Upper lobe of left lung (tissue), 6 donors: ENCODE measurements around the gene NR3C2. TPM values are rescaled to one million over a fixed set of nuclear protein-coding genes. Genes with fewer than 3 reads are reported as not detected.

Experiments used
- ATAC-seq, 2 donors: fragments of 200-7000 bp; cut with Tn5 transposase; one replicate each; pipeline ENCODE4 v1.9.1; 2022; ENCODE audit warnings: mild to moderate bottlenecking in 2 of 2, moderate library complexity in 2 of 2; ENCODE audit not compliant: low FRiP score in 2 of 2
- DNase-seq, 2 donors: peaks; one replicate each; pipeline ENCODE4 v3.0.0-alpha.2; 2019 to 2020
- H3K27ac ChIP-seq, 4 donors: fragments of 200-600 bp; sonication (generic); one replicate each; pipeline ENCODE4 v1.5.1; 2016 to 2019
- H3K27me3 ChIP-seq, 4 donors: fragments of 200-600 bp; sonication (generic); one replicate each; pipeline ENCODE4 v1.5.1; 2017 to 2019
- H3K36me3 ChIP-seq, 4 donors: fragments of 200-600 bp; sonication (generic); one replicate each; pipeline ENCODE4 v1.5.1; 2016 to 2019
- H3K4me1 ChIP-seq, 4 donors: fragments of 200-600 bp; sonication (generic); one replicate each; pipeline ENCODE4 v1.5.1; 2018 to 2019
- H3K4me3 ChIP-seq, 4 donors: fragments of 200-600 bp; sonication (generic); one replicate each; pipeline ENCODE4 v1.5.1; 2017 to 2019; ENCODE audit warnings: mild to moderate bottlenecking in 2 of 4, moderate library complexity in 1 of 4
- H3K9me3 ChIP-seq, 4 donors: fragments of 200-600 bp; sonication (generic); one replicate each; pipeline ENCODE4 v1.5.1; 2018 to 2019
- EP300 ChIP-seq, 4 donors: sonication (generic); formaldehyde crosslinking; IDR thresholded peaks; one replicate each; pipeline ENCODE4 v1.5.1; 2017; ENCODE audit warnings: antibody characterized with exemption in 4 of 4, control low read depth in 2 of 4
- POLR2A ChIP-seq, 4 donors: fragments of 450-650 bp; IDR thresholded peaks; one replicate each; pipeline ENCODE4 v1.5.1; 2016 to 2017; ENCODE audit warnings: antibody characterized with exemption in 4 of 4, mild to moderate bottlenecking in 2 of 4
- POLR2AphosphoS5 ChIP-seq, 2 donors: sonication (generic); formaldehyde crosslinking; IDR thresholded peaks; one replicate each; pipeline ENCODE4 v1.5.1; 2017; ENCODE audit warnings: antibody characterized with exemption in 2 of 2
- WGBS, 2 donors: methylation state at CpG; one replicate each; pipeline ENCODE4 v1.1.5; 2017 to 2018; 5-methylcytosine and 5-hydroxymethylcytosine counted together
- total RNA-seq, 6 donors: library from RNA; depleted of rRNA in 4 of 6; stranded (reverse); fragments of >200 nt in 4 of 6; gene quantifications; one replicate each; pipeline versions ENCODE4 v1.1.0 to v1.2.1, GENCODE V29; 2016 to 2021
- TF ChIP-seq, protein P1 (sequence below), 6 experiments: fragments of 450-650 bp in 4 of 6; fragments of 200-600 bp in 2 of 6; sonication (generic) in 2 of 6; IDR thresholded peaks; one replicate each; pipeline ENCODE4 v1.5.1; 2016 to 2019; ENCODE audit warnings: antibody characterized with exemption in 6 of 6
- donor health status: DM: no; HTN: no; CAD: no; lungs with moderate emphysema.
- donor health status: DM: no; HTN: yes; CAD: no; lungs with severe emphysema.

NR3C2 gene
- total RNA-seq, 6 donors from 2014 or later: 10.3 to 39.8 (median 23.7) TPM

DNA sequence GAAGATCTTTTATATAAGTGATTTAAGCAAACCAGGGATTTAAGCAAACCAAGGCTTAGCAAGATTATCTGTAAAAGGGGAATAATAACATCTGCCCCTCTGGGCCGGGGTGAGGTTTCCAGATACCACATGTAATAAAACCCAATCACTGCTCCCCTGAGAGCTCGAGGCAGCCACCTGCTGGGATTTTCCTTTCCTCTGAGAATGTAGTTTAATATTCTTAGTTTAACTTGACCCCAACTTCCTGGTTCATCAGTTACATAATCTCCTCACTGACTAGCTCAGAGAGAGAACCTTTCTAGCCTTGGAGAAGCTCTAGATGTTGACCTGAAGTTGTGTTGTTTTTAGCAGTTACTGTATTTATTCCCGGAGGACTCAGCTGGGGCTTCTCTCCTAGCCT is 387.9 kb downstream of the NR3C2 start:
- no peaks in the 10 kb centered on the region for H3K27me3 ChIP-seq
- no peaks in the 10 kb centered on the region for H3K36me3 ChIP-seq
- TF ChIP-seq POLR2A (IDR thresholded peaks at IDR 0.05) (no peak), EP300 (IDR thresholded peaks at IDR 0.05) (no peak), POLR2AphosphoS5 (IDR thresholded peaks at IDR 0.05) (no peak)
- TF ChIP-seq, protein P1, sequence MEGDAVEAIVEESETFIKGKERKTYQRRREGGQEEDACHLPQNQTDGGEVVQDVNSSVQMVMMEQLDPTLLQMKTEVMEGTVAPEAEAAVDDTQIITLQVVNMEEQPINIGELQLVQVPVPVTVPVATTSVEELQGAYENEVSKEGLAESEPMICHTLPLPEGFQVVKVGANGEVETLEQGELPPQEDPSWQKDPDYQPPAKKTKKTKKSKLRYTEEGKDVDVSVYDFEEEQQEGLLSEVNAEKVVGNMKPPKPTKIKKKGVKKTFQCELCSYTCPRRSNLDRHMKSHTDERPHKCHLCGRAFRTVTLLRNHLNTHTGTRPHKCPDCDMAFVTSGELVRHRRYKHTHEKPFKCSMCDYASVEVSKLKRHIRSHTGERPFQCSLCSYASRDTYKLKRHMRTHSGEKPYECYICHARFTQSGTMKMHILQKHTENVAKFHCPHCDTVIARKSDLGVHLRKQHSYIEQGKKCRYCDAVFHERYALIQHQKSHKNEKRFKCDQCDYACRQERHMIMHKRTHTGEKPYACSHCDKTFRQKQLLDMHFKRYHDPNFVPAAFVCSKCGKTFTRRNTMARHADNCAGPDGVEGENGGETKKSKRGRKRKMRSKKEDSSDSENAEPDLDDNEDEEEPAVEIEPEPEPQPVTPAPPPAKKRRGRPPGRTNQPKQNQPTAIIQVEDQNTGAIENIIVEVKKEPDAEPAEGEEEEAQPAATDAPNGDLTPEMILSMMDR (IDR thresholded peaks at IDR 0.05): no peak
- no peak overlapping the region for H3K27ac ChIP-seq
- ATAC-seq: no peak
- H3K4me1 ChIP-seq: peaks cover 0 to 7% (median 5%) of the 10 kb centered on the region in 4 donors
- 50 to 57% methylated on average over 3 of the region's 3 CpGs for WGBS, 2 donors
- no peaks in the 10 kb centered on the region for H3K9me3 ChIP-seq
- no peak overlapping the region for H3K4me3 ChIP-seq
- DNase-seq: no peak

DNA sequence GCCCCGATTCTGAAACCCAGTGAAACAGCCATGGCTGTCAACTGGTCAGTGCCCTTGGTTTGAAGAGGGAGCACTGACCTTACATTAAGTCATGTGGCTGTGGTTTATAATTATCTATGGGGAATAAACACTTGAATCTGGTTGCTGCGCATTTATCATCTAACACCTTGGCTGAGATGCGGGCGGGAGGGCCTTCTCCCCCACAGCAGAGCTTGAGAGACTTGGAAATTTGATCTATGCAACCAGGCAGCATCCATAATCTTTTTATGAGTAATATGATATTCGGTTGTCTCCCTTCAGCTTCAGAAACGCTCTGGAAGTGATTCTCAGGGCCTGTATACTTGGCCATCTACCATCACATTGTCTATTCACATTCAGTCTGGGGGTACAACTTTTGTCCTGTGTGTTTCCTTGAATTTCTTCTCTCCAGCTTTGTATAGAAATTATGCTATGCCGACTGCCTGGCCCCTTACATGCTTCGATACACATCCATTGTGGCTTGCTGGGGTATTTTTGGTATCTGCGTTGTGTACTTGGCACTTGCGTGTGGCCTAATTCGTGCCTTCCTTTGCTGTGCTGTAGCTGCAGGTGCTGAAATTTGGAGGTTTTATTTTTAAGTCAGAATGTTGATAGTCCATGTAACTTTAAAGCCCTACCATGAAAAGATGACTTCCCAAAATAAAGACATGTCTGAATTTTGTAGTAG is 388.8 kb downstream of the NR3C2 start:
- Histone ChIP-seq H3K27me3 (no peaks in the 10 kb centered on the region), H3K36me3 (no peaks in the 10 kb centered on the region), H3K27ac (no peak overlapping the region), H3K4me3 (no peak overlapping the region), H3K4me1 (peaks cover 0 to 7% (median 5%) of the 10 kb centered on the region in 4 donors), H3K9me3 (no peaks in the 10 kb centered on the region)
- TF ChIP-seq POLR2AphosphoS5 (IDR thresholded peaks at IDR 0.05) (no peak), POLR2A (IDR thresholded peaks at IDR 0.05) (no peak), EP300 (IDR thresholded peaks at IDR 0.05) (no peak)
- TF ChIP-seq, protein P1 (IDR thresholded peaks at IDR 0.05): no peak
- DNase-seq: no peak
- no peak for ATAC-seq
- 88 to 92% methylated on average over 11 of the region's 11 CpGs for WGBS, 2 donors

DNA sequence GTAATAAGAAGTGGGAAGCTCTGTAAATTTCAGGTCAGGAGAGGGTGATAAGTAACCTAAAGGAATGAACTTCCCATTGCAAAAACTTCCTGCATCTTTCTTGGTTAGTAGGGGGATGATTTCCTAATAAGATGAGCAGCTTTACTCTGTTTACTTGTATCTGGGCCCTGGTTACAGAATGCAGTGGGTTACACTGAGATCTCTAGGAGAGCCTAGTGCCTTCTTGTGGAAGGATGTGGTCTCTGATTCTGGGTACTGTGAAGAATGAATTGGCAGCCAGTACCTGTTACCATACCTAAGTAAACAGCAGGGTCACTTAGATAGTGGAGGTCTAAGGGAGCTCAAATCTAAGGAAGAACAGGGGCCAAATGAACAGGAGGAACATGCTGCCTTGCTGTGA is 389.8 kb downstream of the NR3C2 start:
- DNase-seq (no peak), ATAC-seq (no peak)
- Histone ChIP-seq H3K27ac (no peak overlapping the region), H3K4me3 (no peak overlapping the region), H3K4me1 (peaks cover 0 to 7% (median 5%) of the 10 kb centered on the region in 4 donors), H3K27me3 (no peaks in the 10 kb centered on the region), H3K9me3 (no peaks in the 10 kb centered on the region), H3K36me3 (no peaks in the 10 kb centered on the region)
- TF ChIP-seq EP300 (IDR thresholded peaks at IDR 0.05) (no peak), POLR2A (IDR thresholded peaks at IDR 0.05) (no peak), POLR2AphosphoS5 (IDR thresholded peaks at IDR 0.05) (no peak)
- TF ChIP-seq, protein P1 (IDR thresholded peaks at IDR 0.05): no peak

DNA sequence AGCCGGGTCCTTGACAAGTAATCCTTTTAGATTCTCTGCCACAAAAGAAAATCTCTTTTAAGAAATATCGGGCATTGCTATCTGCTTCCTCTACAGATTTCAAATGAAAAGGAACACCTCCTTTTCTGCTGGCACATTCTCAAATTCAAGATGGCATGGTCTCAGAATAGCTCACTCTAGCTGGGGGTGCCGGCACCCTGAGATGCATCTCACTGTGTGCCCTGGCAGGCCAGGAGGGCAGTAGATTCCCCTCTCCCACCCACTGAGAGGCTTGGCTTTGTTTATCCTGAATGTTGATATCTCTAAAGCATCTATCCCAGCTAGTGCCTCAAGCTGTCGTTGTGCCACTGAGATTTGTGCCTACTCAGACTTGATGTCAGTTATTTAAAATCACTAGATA is 390.8 kb downstream of the NR3C2 start:
- TF ChIP-seq, protein P1 (IDR thresholded peaks at IDR 0.05): no peak
- TF ChIP-seq POLR2AphosphoS5 (IDR thresholded peaks at IDR 0.05) (no peak), POLR2A (IDR thresholded peaks at IDR 0.05) (no peak), EP300 (IDR thresholded peaks at IDR 0.05) (no peak)
- no peaks in the 10 kb centered on the region for H3K9me3 ChIP-seq
- H3K36me3 ChIP-seq: no peaks in the 10 kb centered on the region
- no peak overlapping the region for H3K27ac ChIP-seq
- no peak for DNase-seq
- H3K4me3 ChIP-seq: no peak overlapping the region
- H3K27me3 ChIP-seq: no peaks in the 10 kb centered on the region
- ATAC-seq: no peak
- 83% methylated on average over 4 of the region's 4 CpGs for WGBS, 2 donors
- peaks cover 0 to 7% (median 5%) of the 10 kb centered on the region in 4 donors for H3K4me1 ChIP-seq

DNA sequence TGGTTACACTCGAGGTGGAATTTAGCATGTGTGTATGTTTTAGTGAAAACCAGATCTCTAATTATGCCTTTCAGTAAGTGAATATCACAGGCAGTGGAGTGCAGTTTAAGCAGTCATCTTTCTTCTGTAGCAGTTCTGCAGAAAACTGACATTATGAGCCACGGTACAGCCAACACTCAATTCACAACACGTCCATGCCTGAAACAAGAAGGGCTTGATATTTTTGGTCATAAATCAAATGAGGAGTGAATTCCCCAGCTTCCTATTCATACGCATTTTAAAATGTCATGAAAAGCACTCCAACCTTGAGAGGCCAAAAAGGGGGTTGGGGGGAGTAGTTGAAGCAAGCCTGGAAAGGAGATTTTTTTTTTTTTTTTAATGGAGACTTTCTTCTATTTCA is 393.6 kb downstream of the NR3C2 start:
- no peak overlapping the region for H3K27ac ChIP-seq
- no peaks in the 10 kb centered on the region for H3K27me3 ChIP-seq
- ATAC-seq (no peak), DNase-seq (no peak)
- H3K4me1 ChIP-seq: peaks cover 0 to 6% (median 0%) of the 10 kb centered on the region in 4 donors
- TF ChIP-seq, protein P1 (IDR thresholded peaks at IDR 0.05): no peak
- no peak for TF ChIP-seq EP300 (IDR thresholded peaks at IDR 0.05)
- TF ChIP-seq POLR2A (IDR thresholded peaks at IDR 0.05): no peak
- TF ChIP-seq POLR2AphosphoS5 (IDR thresholded peaks at IDR 0.05): no peak
- H3K36me3 ChIP-seq: no peaks in the 10 kb centered on the region
- 67 to 76% methylated on average over 4 of the region's 4 CpGs for WGBS, 2 donors
- no peaks in the 10 kb centered on the region for H3K9me3 ChIP-seq
- no peak overlapping the region for H3K4me3 ChIP-seq
